HepG2 (cell line): ENCODE measurements around the gene KRTAP12-1. TPM values are rescaled to one million over a fixed set of nuclear protein-coding genes. Genes with fewer than 3 reads are reported as not detected.

Experiments
- HOXD1 ChIP-seq: sonication (generic); formaldehyde crosslinking; IDR thresholded peaks from 2 replicates; pipeline ENCODE4 v1.5.0; 2020; ENCODE audit warnings: missing genetic modification reagents
- RAD21 ChIP-seq: fragments of 450-650 bp; formaldehyde crosslinking; IDR thresholded peaks from 2 replicates; pipeline ENCODE4 v1.5.0; 2020; ENCODE audit warnings: mild to moderate bottlenecking
- SAP130 ChIP-seq: IDR thresholded peaks from 2 replicates; pipeline ENCODE4 v1.6.1; 2016; ENCODE audit warnings: low read depth
- SP5 ChIP-seq: IDR thresholded peaks from 2 replicates; pipeline ENCODE4 v1.6.1; 2016; ENCODE audit warnings: low read depth, borderline replicate concordance
- ZEB1 ChIP-seq: IDR thresholded peaks from 2 replicates; pipeline ENCODE4 v1.6.1; 2012; ENCODE audit warnings: mild to moderate bottlenecking, low read depth, inconsistent platforms; ENCODE audit not compliant: insufficient replicate concordance
- ZNF343 ChIP-seq: sonication (generic); formaldehyde crosslinking; IDR thresholded peaks from 2 replicates; pipeline ENCODE4 v1.4.0; 2020; ENCODE audit warnings: mild to moderate bottlenecking, missing genetic modification reagents
- ZNF44 ChIP-seq: sonication (generic); formaldehyde crosslinking; IDR thresholded peaks from 2 replicates; pipeline ENCODE4 v1.5.1; 2020; ENCODE audit warnings: mild to moderate bottlenecking, missing genetic modification reagents
- ZNF546 ChIP-seq: sonication (generic); formaldehyde crosslinking; conservative IDR thresholded peaks from 2 replicates; pipeline ENCODE4 v1.8.1; 2023; ENCODE audit warnings: mild to moderate bottlenecking, missing genetic modification reagents
- polyA plus RNA-seq, 8 experiments: library from polyadenylated mRNA; depleted of rRNA in 3 of 8; stranded (reverse) in 7 of 8; unstranded in 1 of 8; fragments of >200 nt; fragmentation: Illumina TruSeq in 4 of 8; extraction: Trizol in 4 of 8; gene quantifications; 2 replicates each; pipeline versions ENCODE4 v1.2.1 to v1.2.3, GENCODE V29; 2011 to 2016; ENCODE audit warnings: low read depth in 4 of 8, missing spikeins in 1 of 8, mixed read lengths in 1 of 8; ENCODE audit not compliant: insufficient read depth in 1 of 8
- total RNA-seq, 5 experiments: library from RNA; depleted of rRNA; stranded (reverse); fragments of >200 nt; fragmentation: Illumina TruSeq; extraction: Trizol; gene quantifications; 2 replicates each; pipeline ENCODE4 v1.2.3, GENCODE V29; 2016; ENCODE audit warnings: low read depth in 1 of 5
- TF ChIP-seq, protein P1 (sequence below): sonication (generic); formaldehyde crosslinking; conservative IDR thresholded peaks from 2 replicates; pipeline ENCODE4 v1.4.0; 2020; ENCODE audit warnings: mild to moderate bottlenecking, missing genetic modification reagents, moderate library complexity
- TF ChIP-seq, protein P2 (sequence below): IDR thresholded peaks from 2 replicates; pipeline ENCODE4 v1.6.1; 2016
- TF ChIP-seq, protein P3 (sequence below): sonication (generic); formaldehyde crosslinking; IDR thresholded peaks from 2 replicates; pipeline ENCODE4 v1.4.0; 2020; ENCODE audit warnings: missing genetic modification reagents
- TF ChIP-seq, protein P4 (sequence below): sonication (generic); formaldehyde crosslinking; IDR thresholded peaks from 2 replicates; pipeline ENCODE4 v1.8.1; 2023; ENCODE audit warnings: missing genetic modification reagents, inconsistent platforms, borderline replicate concordance
- TF ChIP-seq, protein P5 (sequence below): sonication (generic); formaldehyde crosslinking; IDR thresholded peaks from 2 replicates; pipeline ENCODE4 v1.8.0; 2022; ENCODE audit warnings: mild to moderate bottlenecking, missing genetic modification reagents, borderline replicate concordance
- TF ChIP-seq, protein P6 (sequence below): IDR thresholded peaks from 2 replicates; pipeline ENCODE4 v1.6.1; 2016
- TF ChIP-seq, protein P7 (sequence below): sonication (generic); formaldehyde crosslinking; IDR thresholded peaks from 2 replicates; pipeline ENCODE4 v1.4.0; 2020; ENCODE audit warnings: missing genetic modification reagents

The KRTAP12-1 gene
- total and polyA plus RNA-seq, 2 of the 13 experiments (the other 11 are each of a cell fraction or from before 2014, with no cell fraction given): not detected

DNA sequence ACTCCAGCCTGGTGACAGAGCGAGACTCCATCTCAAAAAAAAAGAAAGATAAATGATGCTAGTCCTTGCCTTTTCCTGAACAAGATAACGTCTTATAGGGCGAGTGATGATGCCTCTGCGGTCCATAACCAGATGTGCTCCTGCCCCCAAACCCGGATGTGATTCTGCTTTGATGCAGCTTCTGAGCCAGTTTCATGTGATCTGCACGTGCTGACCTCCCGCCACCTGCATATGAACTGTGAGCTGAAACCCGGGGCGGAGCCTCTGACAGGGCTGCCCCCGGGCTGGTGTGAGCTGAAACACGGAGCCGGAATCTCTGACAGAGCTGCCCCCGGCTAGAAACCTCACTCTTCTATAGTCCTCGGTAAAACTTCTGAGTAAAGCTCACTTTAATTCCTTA, 28.8 kb downstream of the KRTAP12-1 start (continued):
- TF ChIP-seq ZEB1: no peak
- TF ChIP-seq ZNF343 (CRISPR knock-in tag): no peak
- TF ChIP-seq, protein P1, sequence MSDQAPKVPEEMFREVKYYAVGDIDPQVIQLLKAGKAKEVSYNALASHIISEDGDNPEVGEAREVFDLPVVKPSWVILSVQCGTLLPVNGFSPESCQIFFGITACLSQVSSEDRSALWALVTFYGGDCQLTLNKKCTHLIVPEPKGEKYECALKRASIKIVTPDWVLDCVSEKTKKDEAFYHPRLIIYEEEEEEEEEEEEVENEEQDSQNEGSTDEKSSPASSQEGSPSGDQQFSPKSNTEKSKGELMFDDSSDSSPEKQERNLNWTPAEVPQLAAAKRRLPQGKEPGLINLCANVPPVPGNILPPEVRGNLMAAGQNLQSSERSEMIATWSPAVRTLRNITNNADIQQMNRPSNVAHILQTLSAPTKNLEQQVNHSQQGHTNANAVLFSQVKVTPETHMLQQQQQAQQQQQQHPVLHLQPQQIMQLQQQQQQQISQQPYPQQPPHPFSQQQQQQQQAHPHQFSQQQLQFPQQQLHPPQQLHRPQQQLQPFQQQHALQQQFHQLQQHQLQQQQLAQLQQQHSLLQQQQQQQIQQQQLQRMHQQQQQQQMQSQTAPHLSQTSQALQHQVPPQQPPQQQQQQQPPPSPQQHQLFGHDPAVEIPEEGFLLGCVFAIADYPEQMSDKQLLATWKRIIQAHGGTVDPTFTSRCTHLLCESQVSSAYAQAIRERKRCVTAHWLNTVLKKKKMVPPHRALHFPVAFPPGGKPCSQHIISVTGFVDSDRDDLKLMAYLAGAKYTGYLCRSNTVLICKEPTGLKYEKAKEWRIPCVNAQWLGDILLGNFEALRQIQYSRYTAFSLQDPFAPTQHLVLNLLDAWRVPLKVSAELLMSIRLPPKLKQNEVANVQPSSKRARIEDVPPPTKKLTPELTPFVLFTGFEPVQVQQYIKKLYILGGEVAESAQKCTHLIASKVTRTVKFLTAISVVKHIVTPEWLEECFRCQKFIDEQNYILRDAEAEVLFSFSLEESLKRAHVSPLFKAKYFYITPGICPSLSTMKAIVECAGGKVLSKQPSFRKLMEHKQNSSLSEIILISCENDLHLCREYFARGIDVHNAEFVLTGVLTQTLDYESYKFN (CRISPR knock-in tag): no peak
- TF ChIP-seq, protein P2, sequence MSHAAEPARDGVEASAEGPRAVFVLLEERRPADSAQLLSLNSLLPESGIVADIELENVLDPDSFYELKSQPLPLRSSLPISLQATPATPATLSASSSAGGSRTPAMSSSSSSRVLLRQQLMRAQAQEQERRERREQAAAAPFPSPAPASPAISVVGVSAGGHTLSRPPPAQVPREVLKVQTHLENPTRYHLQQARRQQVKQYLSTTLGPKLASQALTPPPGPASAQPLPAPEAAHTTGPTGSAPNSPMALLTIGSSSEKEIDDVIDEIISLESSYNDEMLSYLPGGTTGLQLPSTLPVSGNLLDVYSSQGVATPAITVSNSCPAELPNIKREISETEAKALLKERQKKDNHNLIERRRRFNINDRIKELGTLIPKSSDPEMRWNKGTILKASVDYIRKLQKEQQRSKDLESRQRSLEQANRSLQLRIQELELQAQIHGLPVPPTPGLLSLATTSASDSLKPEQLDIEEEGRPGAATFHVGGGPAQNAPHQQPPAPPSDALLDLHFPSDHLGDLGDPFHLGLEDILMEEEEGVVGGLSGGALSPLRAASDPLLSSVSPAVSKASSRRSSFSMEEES (CRISPR knock-in tag): 0 out of 2 replicates have a peak, but pooled peaks have one; percentile 46
- no peak for TF ChIP-seq ZNF44
- TF ChIP-seq SAP130 (CRISPR knock-in tag): no peak
- no peak for TF ChIP-seq SP5 (CRISPR knock-in tag)
- TF ChIP-seq, protein P3, sequence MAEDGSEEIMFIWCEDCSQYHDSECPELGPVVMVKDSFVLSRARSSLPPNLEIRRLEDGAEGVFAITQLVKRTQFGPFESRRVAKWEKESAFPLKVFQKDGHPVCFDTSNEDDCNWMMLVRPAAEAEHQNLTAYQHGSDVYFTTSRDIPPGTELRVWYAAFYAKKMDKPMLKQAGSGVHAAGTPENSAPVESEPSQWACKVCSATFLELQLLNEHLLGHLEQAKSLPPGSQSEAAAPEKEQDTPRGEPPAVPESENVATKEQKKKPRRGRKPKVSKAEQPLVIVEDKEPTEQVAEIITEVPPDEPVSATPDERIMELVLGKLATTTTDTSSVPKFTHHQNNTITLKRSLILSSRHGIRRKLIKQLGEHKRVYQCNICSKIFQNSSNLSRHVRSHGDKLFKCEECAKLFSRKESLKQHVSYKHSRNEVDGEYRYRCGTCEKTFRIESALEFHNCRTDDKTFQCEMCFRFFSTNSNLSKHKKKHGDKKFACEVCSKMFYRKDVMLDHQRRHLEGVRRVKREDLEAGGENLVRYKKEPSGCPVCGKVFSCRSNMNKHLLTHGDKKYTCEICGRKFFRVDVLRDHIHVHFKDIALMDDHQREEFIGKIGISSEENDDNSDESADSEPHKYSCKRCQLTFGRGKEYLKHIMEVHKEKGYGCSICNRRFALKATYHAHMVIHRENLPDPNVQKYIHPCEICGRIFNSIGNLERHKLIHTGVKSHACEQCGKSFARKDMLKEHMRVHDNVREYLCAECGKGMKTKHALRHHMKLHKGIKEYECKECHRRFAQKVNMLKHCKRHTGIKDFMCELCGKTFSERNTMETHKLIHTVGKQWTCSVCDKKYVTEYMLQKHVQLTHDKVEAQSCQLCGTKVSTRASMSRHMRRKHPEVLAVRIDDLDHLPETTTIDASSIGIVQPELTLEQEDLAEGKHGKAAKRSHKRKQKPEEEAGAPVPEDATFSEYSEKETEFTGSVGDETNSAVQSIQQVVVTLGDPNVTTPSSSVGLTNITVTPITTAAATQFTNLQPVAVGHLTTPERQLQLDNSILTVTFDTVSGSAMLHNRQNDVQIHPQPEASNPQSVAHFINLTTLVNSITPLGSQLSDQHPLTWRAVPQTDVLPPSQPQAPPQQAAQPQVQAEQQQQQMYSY (CRISPR knock-in tag): peak; percentile 94
- no peak for TF ChIP-seq HOXD1 (CRISPR knock-in tag)
- TF ChIP-seq, protein P4, sequence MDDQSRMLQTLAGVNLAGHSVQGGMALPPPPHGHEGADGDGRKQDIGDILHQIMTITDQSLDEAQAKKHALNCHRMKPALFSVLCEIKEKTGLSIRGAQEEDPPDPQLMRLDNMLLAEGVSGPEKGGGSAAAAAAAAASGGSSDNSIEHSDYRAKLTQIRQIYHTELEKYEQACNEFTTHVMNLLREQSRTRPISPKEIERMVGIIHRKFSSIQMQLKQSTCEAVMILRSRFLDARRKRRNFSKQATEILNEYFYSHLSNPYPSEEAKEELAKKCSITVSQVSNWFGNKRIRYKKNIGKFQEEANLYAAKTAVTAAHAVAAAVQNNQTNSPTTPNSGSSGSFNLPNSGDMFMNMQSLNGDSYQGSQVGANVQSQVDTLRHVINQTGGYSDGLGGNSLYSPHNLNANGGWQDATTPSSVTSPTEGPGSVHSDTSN (CRISPR knock-in tag): no peak
- TF ChIP-seq, protein P5, sequence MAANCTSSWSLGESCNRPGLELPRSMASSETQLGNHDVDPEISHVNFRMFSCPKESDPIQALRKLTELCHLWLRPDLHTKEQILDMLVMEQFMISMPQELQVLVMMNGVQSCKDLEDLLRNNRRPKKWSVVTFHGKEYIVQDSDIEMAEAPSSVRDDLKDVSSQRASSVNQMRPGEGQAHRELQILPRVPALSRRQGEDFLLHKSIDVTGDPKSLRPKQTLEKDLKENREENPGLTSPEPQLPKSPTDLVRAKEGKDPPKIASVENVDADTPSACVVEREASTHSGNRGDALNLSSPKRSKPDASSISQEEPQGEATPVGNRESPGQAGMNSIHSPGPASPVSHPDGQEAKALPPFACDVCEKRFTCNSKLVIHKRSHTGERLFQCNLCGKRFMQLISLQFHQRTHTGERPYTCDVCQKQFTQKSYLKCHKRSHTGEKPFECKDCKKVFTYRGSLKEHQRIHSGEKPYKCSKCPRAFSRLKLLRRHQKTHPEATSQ (CRISPR knock-in tag): no peak
- no peak for TF ChIP-seq ZNF546 (CRISPR knock-in tag)
- TF ChIP-seq, protein P6, sequence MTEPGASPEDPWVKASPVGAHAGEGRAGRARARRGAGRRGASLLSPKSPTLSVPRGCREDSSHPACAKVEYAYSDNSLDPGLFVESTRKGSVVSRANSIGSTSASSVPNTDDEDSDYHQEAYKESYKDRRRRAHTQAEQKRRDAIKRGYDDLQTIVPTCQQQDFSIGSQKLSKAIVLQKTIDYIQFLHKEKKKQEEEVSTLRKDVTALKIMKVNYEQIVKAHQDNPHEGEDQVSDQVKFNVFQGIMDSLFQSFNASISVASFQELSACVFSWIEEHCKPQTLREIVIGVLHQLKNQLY: peak; percentile 50; the same call in 1 of the 2 replicates
- TF ChIP-seq, protein P7, sequence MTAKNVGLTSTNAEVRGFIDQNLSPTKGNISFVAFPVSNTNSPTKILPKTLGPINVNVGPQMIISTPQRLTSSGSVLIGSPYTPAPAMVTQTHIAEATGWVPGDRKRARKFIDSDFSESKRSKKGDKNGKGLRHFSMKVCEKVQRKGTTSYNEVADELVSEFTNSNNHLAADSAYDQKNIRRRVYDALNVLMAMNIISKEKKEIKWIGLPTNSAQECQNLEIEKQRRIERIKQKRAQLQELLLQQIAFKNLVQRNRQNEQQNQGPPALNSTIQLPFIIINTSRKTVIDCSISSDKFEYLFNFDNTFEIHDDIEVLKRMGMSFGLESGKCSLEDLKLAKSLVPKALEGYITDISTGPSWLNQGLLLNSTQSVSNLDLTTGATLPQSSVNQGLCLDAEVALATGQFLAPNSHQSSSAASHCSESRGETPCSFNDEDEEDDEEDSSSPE (CRISPR knock-in tag): peak; percentile 53
- TF ChIP-seq RAD21 (CRISPR knock-in tag): no peak
